GOT3 (cell line): Measurements from ENCODE around the gene PSTK.

Source experiments
- DNase-seq: peaks from one replicate; lab custom pipeline; 2025; ENCODE audit warnings: mixed read lengths; lab: John Stamatoyannopoulos, UW

The PSTK gene

GRCh38 chr10:122992031-122992585 lies 11.9 kb downstream of the PSTK start:
- DNase-seq = no peak

- DNase-seq = no peak
Observed at GRCh38 chr10:122993797-122994336, 13.7 kb downstream of the PSTK start.

- DNase-seq = no peak
Observed at GRCh38 chr10:122995936-122996335, 15.7 kb downstream of the PSTK start.

GRCh38 chr10:122997864-122998263 lies 17.7 kb downstream of the PSTK start:
- no peak for DNase-seq

- no peak for DNase-seq
Observed at GRCh38 chr10:122998360-122998917, 18.2 kb downstream of the PSTK start.

GRCh38 chr10:122998934-122999333 lies 18.7 kb downstream of the PSTK start:
- DNase-seq = no peak

GRCh38 chr10:122999347-122999746 lies 19.1 kb downstream of the PSTK start:
- DNase-seq = no peak

GRCh38 chr10:123000155-123000554 lies 20.0 kb downstream of the PSTK start:
- DNase-seq = no peak

- no peak for DNase-seq
Observed at GRCh38 chr10:123001370-123001769, 21.2 kb downstream of the PSTK start.

- DNase-seq = no peak
Observed at GRCh38 chr10:123004298-123004697, 24.1 kb downstream of the PSTK start.

- DNase-seq = no peak
Observed at GRCh38 chr10:123007558-123008354, 27.6 kb downstream of the PSTK start.

- peak; percentile 83 for DNase-seq
Observed at GRCh38 chr10:123008355-123009104, 28.3 kb downstream of the PSTK start, which contains the start of the genes ACADSB and IKZF5. Gene ACADSB (plus strand): TSS chr10:123009006. CDS start chr10:123009030, 24 bp downstream. Gene IKZF5 (minus strand): TSS chr10:123008795. CDS start chr10:122998625, 10,170 bp downstream.

GRCh38 chr10:123009105-123009820 lies 29.1 kb downstream of the PSTK start:
- no peak for DNase-seq

GRCh38 chr10:123011987-123012386 lies 31.8 kb downstream of the PSTK start:
- no peak for DNase-seq

GRCh38 chr10:123013456-123014419 lies 33.5 kb downstream of the PSTK start:
- DNase-seq = no peak

- DNase-seq = no peak
Observed at GRCh38 chr10:123014772-123015171, 34.6 kb downstream of the PSTK start.

- no peak for DNase-seq
Observed at GRCh38 chr10:123016228-123016627, 36.0 kb downstream of the PSTK start.

- DNase-seq = no peak
Observed at GRCh38 chr10:123017421-123018165, 37.4 kb downstream of the PSTK start.

- DNase-seq = no peak
Observed at GRCh38 chr10:123018531-123018930, 38.3 kb downstream of the PSTK start.

GRCh38 chr10:123019264-123019663 lies 39.1 kb downstream of the PSTK start:
- no peak for DNase-seq
